Measurements from ENCODE around the gene APOA4.

APOA4 gene

GRCh38 chr11:116808262-116809175, 14.6 kb downstream of the APOA4 start:
- no peak for TF ChIP-seq GATA3 (IDR thresholded peaks at IDR 0.05; ENCODE audit: low read depth, low read length)
- TF ChIP-seq GATA2 (IDR thresholded peaks at IDR 0.05; ENCODE audit: low read depth, low read length), result no peak

DNA sequence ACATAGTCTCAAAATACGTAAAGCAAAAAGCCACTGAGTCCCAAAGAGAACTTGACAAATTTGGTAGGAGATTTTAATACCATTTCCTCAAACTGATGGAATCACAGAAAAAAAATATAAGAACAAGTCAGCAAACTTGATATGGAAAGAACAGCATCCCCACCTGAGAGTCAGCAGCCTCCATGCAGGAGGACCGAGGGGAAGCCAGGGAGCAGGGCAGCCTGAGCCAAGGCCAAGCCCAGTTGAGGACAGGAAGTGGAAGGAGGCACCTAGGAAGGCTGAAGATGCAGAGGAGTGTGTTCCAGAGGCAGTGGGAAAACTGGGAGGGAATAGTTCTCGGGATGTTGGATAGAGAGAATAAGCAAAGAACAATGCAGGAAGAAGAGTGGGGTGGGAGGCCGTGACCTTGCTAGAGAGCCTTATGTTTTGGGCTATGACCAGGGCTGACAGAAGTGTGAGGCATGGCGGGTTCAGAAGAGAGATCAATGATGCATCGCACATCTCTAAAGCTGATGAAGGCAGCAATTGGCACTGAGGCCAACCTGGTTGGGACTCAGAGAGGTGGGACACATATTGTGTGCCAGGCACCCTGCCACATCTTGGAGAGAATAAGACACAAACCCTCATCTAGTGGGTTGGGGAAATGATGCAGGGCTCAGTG, 15.4 kb downstream of the APOA4 start:
- TF ChIP-seq GATA3 (IDR thresholded peaks at IDR 0.05; ENCODE audit: low read depth, low read length) (no peak), GATA2 (IDR thresholded peaks at IDR 0.05; ENCODE audit: low read depth, low read length) (no peak)

- TF ChIP-seq GATA2 (IDR thresholded peaks at IDR 0.05; ENCODE audit: low read depth, low read length) (no peak), GATA3 (IDR thresholded peaks at IDR 0.05; ENCODE audit: low read depth, low read length) (no peak)
These were observed 19.1 kb downstream of the APOA4 start for GRCh38 chr11:116804001-116804400.

DNA sequence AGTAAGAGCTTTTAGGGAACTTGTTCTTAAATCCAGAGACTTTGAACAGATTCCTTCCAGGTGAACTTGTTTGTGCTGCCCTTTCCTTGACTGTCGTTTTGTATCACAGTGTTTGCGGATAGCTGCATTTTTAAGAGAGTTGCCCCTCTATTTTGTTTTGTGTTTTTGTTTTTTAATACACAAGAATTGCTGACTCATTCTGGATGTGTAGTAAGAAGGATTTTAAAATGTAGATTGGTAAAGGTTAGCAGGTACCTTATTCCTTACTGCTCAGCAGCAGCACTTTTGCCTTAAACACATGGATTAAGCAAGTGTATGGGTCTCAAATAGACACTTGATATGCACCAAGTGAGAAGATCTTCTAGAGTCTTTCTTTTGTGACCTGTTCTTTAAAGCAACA, 22.5 kb downstream of the APOA4 start:
- TF ChIP-seq GATA2 (IDR thresholded peaks at IDR 0.05; ENCODE audit: low read depth, low read length) (no peak), GATA3 (IDR thresholded peaks at IDR 0.05; ENCODE audit: low read depth, low read length) (no peak)

DNA sequence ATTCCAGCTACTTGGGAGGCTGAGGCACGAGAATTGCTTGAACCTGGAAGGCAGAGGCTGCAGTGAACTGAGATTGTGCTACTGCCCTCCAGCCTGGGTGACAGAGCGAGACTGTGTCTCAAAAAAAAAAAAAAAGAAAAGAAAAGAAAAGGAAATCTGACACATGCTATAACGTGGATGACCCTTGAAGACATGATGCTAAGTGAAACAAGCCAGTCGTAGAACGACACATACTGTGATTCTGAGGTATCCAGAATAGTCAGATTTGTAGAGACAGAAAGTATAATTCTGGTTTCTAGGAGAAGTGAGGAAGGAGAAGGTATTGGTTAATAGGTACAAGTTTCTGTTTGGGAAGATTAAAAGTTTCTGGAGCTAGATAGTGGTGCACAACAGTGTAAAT, 24.7 kb downstream of the APOA4 start:
- TF ChIP-seq GATA3 (IDR thresholded peaks at IDR 0.05; ENCODE audit: low read depth, low read length) (no peak), GATA2 (IDR thresholded peaks at IDR 0.05; ENCODE audit: low read depth, low read length) (no peak)

GRCh38 chr11:116797816-116798215, 25.3 kb downstream of the APOA4 start:
- TF ChIP-seq GATA3 (IDR thresholded peaks at IDR 0.05; ENCODE audit: low read depth, low read length) (no peak), GATA2 (IDR thresholded peaks at IDR 0.05; ENCODE audit: low read depth, low read length) (no peak)

- no peak for TF ChIP-seq GATA2 (IDR thresholded peaks at IDR 0.05; ENCODE audit: low read depth, low read length)
- TF ChIP-seq GATA3 (IDR thresholded peaks at IDR 0.05; ENCODE audit: low read depth, low read length), result no peak
These were observed 26.6 kb downstream of the APOA4 start for GRCh38 chr11:116796548-116796947.

DNA sequence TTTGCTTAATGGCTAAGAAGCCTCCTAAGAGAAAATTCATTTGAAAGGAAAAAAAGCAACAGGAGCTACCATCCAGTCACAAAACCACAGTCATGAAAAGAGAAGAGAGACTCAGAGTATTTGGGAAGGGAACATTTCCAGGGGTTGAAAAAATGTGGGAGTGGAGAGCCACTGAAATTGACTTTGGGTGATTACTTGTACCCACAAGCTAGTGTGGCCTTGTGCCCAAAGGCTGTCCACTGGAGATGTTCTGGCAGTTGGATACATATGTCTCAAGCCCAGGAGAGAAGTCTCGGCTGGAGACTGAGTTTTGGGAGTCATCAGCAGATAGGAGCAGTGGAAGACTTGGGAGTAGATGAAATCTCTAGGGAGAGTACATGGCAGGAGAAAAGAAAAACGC, 28.3 kb downstream of the APOA4 start:
- no peak for TF ChIP-seq GATA3 (IDR thresholded peaks at IDR 0.05; ENCODE audit: low read depth, low read length)
- TF ChIP-seq GATA2 (IDR thresholded peaks at IDR 0.05; ENCODE audit: low read depth, low read length), result no peak

- TF ChIP-seq GATA2 (IDR thresholded peaks at IDR 0.05; ENCODE audit: low read depth, low read length) (no peak), GATA3 (IDR thresholded peaks at IDR 0.05; ENCODE audit: low read depth, low read length) (no peak)
These were observed 29.4 kb downstream of the APOA4 start for GRCh38 chr11:116793772-116794097.

GRCh38 chr11:116792869-116793771, 30.0 kb downstream of the APOA4 start:
- TF ChIP-seq GATA2 (IDR thresholded peaks at IDR 0.05; ENCODE audit: low read depth, low read length), result no peak
- no peak for TF ChIP-seq GATA3 (IDR thresholded peaks at IDR 0.05; ENCODE audit: low read depth, low read length)

DNA sequence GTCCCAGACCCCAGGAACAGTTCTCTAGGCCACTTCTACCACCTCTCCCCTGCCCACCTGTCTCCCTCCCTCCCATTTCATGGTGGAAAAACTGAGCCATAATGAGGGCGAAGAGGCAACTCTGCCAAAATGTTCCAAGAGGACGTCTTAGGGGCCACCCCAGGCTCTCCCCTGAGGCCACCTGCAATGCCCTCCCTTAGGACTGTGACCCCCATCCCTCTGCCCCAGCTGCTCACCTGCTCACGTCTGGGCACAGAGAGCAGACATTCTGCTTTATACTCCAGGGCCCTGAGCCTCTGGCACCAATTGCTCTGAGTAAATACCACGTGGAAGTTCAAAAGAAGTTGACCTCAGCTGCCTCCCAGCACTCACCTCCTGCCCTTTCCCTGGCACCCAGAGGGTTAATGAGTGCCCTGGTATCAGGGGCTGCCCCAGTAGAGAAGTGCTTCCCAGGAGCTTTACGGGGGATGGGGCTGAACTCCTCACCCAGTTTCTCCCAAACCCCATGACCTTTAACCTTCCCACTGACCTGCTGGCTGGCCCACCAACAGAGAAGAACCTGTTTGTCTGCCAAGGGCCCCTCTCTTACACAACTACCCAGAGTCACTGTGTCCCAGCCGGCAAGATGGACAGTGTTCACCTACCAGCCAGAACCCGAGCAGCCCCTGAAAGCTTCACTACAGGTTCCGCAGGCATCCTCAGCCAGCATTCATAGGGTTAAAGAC, 30.8 kb downstream of the APOA4 start:
- no peak for TF ChIP-seq GATA3 (IDR thresholded peaks at IDR 0.05; ENCODE audit: low read depth, low read length)
- no peak for TF ChIP-seq GATA2 (IDR thresholded peaks at IDR 0.05; ENCODE audit: low read depth, low read length)

GRCh38 chr11:116791813-116792143, 31.3 kb downstream of the APOA4 start, which contains the start of gene APOA5:
TSS of gene APOA5 (minus strand) at chr11:116791879. CDS start at chr11:116791860, 19 bp downstream.
- TF ChIP-seq GATA3 (IDR thresholded peaks at IDR 0.05; ENCODE audit: low read depth, low read length) (no peak), GATA2 (IDR thresholded peaks at IDR 0.05; ENCODE audit: low read depth, low read length) (no peak)

DNA sequence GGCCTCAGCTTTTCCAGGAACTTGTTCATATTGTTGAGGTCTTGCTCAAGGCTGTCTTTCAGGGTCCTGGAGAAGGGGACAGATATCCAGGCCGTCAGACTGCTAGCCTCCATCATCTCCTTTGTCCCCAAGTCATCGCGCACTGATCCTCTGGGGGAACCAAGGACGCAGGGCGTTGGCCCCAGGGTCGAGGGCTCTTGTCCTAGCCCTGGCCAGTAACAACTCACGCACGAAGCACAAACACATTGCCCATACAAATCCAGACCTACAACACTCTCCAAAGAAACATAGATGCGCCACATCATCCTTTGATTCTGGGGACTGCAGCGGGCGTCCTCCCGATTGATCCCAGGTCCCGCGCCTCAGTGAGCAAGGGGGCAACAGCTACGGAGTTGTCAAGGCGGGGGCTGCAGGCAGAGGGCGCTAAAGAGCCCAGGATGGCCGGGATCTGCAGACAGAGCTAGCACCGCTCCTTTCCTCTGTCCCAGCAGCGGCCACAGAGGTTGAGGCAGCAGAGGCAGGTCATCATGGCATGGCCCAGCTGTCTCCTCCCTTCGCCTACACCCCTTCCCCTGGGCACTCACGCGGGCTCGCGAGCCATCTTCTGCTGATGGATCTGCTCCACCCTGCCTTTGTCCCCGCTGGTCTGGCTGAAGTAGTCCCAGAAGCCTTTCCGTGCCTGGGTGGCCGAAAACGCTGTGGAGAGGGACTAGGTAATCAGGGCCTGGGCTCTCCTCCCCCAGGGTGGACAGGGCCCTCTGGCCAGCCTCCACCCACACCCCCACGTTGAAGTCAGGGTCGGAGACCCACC, 31.9 kb downstream of the APOA4 start:
- TF ChIP-seq GATA2 (IDR thresholded peaks at IDR 0.05; ENCODE audit: low read depth, low read length) (no peak), GATA3 (IDR thresholded peaks at IDR 0.05; ENCODE audit: low read depth, low read length) (no peak)

Data from SH-SY5Y (cell line).